ENCODE measurements around the gene RDH11. TPM values are rescaled to one million over a fixed set of nuclear protein-coding genes. Genes with fewer than 3 reads are reported as not detected.

RDH11 gene
- total RNA-seq, 4 donors from 2014 or later = 72.2 to 158 (median 112) TPM

DNA sequence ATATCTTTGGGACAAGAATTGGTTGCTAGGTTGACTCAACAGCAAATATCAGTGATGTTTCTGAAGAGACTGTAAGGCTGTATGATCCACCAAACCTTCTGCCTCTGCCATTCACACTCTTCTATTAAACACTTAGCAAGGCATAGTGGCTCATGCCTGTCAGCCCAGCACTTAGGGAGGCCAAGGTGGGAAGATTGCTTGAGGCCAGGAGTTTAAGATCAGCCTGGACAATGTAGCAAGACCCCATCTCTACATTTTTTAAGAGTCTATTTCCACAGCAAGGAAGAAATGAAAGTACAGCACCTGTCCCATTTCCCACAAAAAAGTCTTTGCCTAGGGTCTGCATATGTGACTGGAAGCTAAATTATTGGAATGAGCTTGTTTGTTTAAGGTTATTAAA lies 68.0 kb downstream of the RDH11 start:
- intact Hi-C loops (cut with DNase I) = no loop called here

More for the DNA sequence above, 68.0 kb downstream of the RDH11 start:
- no peak for DNase-seq
- no peak for TF ChIP-seq POLR2A (IDR thresholded peaks at IDR 0.05)
- TF ChIP-seq, protein P1, sequence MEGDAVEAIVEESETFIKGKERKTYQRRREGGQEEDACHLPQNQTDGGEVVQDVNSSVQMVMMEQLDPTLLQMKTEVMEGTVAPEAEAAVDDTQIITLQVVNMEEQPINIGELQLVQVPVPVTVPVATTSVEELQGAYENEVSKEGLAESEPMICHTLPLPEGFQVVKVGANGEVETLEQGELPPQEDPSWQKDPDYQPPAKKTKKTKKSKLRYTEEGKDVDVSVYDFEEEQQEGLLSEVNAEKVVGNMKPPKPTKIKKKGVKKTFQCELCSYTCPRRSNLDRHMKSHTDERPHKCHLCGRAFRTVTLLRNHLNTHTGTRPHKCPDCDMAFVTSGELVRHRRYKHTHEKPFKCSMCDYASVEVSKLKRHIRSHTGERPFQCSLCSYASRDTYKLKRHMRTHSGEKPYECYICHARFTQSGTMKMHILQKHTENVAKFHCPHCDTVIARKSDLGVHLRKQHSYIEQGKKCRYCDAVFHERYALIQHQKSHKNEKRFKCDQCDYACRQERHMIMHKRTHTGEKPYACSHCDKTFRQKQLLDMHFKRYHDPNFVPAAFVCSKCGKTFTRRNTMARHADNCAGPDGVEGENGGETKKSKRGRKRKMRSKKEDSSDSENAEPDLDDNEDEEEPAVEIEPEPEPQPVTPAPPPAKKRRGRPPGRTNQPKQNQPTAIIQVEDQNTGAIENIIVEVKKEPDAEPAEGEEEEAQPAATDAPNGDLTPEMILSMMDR (IDR thresholded peaks at IDR 0.05) = no peak
- H3K27ac ChIP-seq = peak overlapping the region in 1 of 3 donors; percentile 0
- no peaks in the 10 kb centered on the region for H3K9me3 ChIP-seq
- no peak overlapping the region for H3K4me3 ChIP-seq (replicated peaks in 1 of 3)
- no peaks in the 10 kb centered on the region for H3K27me3 ChIP-seq
- no peaks in the 10 kb centered on the region for H3K36me3 ChIP-seq
- peaks cover 15 to 24% of the 10 kb centered on the region in 2 donors for H3K4me1 ChIP-seq

Small RNA genes within 50 kb of the gene (small RNA-seq; reads per million reads assigned to genes)
- gene AL049779.3 (not detected), gene RN7SL369P (not detected), gene RNA5SP386 (not detected)

Other genes starting within 250 kb of the RDH11 start
- 10 to 100 TPM; 27.3 to 63.5 (median 35.0) TPM for gene TMEM229B, start 207.0 kb downstream of the RDH11 start, total RNA-seq
- 100 to 1,000 TPM; 225 to 336 (median 241) TPM for gene PLEKHH1, start 162.5 kb downstream of the RDH11 start, total RNA-seq
- 100 to 1,000 TPM in 1 of 4 donors, 10 to 100 TPM in 3; 43.0 to 103 (median 63.1) TPM for gene PIGH, start 95.5 kb downstream of the RDH11 start, total RNA-seq
- 100 to 1,000 TPM in 2 of 4 donors, 10 to 100 TPM in 2; 76.1 to 160 (median 95.0) TPM for gene ARG2, start 75.8 kb downstream of the RDH11 start, total RNA-seq
- 100 to 1,000 TPM in 2 of 4 donors, 10 to 100 TPM in 2; 82.0 to 178 (median 99.8) TPM for gene VTI1B, start 21.1 kb downstream of the RDH11 start, total RNA-seq
- gene RDH12, start 6.1 kb upstream of the RDH11 start, total RNA-seq = 1 to 10 TPM in 1 of 4 donors, under 1 TPM in 2, not detected in 1; 0.22 to 2.9 (median 0.92) TPM
- 10 to 100 TPM; 21.5 to 49.7 (median 37.1) TPM for gene ZFYVE26, start 120.8 kb upstream of the RDH11 start, total RNA-seq
- gene RAD51B, start 124.0 kb upstream of the RDH11 start, total RNA-seq = 10 to 100 TPM; 14.0 to 16.4 (median 14.8) TPM

Measured in thyroid gland (tissue), 4 donors.